Measurements from ENCODE around the gene CLDN5.

Gene CLDN5

DNA sequence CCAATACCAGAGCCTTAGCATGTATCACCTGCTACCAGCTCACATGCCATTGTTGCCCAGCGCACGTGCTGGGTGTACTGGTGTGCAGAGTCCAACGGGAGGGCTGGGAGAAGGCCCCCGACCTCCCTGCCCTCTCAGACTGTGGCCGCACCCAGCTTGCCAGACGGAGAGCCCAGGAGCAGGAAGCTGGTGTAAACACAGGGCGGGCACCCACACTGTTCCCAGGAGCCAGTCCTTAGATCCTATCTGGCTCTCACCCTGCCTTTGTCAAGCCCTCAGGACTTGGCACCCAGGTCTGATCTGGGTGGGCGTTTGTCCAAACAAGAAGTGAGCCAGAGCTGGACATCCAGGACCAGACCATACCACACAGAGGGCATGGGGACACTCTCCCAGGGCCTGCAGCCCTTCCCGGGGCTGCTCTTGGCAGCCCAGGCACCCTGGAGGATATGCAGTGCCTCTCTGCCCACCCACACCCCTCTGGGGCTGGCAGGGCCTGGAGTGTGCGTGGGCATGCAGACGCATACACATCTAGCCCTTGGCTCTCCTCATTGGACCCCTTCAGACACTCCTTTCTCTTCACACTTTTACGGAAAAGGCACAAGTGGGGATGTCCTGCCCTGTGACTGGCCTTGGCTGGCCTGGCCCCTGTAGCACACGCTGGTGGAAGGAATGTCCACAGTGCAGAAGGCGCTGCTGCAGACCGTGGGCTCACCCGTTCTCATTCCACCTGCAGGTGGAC, 19.9 kb upstream of the CLDN5 start:
- TF ChIP-seq, protein P1, sequence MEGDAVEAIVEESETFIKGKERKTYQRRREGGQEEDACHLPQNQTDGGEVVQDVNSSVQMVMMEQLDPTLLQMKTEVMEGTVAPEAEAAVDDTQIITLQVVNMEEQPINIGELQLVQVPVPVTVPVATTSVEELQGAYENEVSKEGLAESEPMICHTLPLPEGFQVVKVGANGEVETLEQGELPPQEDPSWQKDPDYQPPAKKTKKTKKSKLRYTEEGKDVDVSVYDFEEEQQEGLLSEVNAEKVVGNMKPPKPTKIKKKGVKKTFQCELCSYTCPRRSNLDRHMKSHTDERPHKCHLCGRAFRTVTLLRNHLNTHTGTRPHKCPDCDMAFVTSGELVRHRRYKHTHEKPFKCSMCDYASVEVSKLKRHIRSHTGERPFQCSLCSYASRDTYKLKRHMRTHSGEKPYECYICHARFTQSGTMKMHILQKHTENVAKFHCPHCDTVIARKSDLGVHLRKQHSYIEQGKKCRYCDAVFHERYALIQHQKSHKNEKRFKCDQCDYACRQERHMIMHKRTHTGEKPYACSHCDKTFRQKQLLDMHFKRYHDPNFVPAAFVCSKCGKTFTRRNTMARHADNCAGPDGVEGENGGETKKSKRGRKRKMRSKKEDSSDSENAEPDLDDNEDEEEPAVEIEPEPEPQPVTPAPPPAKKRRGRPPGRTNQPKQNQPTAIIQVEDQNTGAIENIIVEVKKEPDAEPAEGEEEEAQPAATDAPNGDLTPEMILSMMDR (IDR thresholded peaks at IDR 0.05; ENCODE audit: poor library complexity, severe bottlenecking): no peak
- H3K4me1 ChIP-seq (ENCODE audit: insufficient read depth, poor library complexity, severe bottlenecking): no peaks in the 10 kb centered on the region
- H3K4me3 ChIP-seq (ENCODE audit: severe bottlenecking): no peak overlapping the region
- H3K27ac ChIP-seq (ENCODE audit: poor library complexity, severe bottlenecking): no peak overlapping the region
- H3K9me3 ChIP-seq (ENCODE audit: severe bottlenecking): no peaks in the 10 kb centered on the region
- DNase-seq (ENCODE audit: low spot score): no peak
- no peak for ATAC-seq (ENCODE audit: low read depth)
- no peaks in the 10 kb centered on the region for H3K36me3 ChIP-seq (ENCODE audit: low read depth)
- no peaks in the 10 kb centered on the region for H3K27me3 ChIP-seq (ENCODE audit: insufficient read depth, poor library complexity, severe bottlenecking)

DNA sequence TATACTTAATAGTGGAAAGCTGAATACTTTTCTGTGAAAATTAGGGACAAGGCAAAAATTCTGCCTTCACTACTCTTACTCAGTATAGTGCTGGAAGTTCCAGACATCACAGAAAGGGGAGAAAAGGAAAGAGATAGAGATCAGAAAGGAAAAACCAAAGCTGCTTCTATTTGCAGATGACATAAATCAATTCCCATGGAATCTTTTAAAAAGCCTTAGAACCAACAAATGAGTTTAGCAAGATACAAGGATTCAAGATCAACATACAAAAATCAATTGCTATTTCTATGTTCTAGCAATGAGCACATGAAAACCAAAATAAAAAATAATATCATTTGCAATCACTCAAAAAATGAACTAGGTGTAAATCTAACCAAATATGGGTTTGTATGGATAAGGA, 16.2 kb upstream of the CLDN5 start:
- H3K27me3 ChIP-seq (ENCODE audit: insufficient read depth, poor library complexity, severe bottlenecking): no peaks in the 10 kb centered on the region
- H3K4me3 ChIP-seq (ENCODE audit: severe bottlenecking): no peak overlapping the region
- H3K36me3 ChIP-seq (ENCODE audit: low read depth): no peaks in the 10 kb centered on the region
- H3K4me1 ChIP-seq (ENCODE audit: insufficient read depth, poor library complexity, severe bottlenecking): no peaks in the 10 kb centered on the region
- DNase-seq (ENCODE audit: low spot score): no peak
- TF ChIP-seq, protein P1 (IDR thresholded peaks at IDR 0.05; ENCODE audit: poor library complexity, severe bottlenecking): no peak
- no peak overlapping the region for H3K27ac ChIP-seq (ENCODE audit: poor library complexity, severe bottlenecking)
- H3K9me3 ChIP-seq (ENCODE audit: severe bottlenecking): no peaks in the 10 kb centered on the region
- ATAC-seq (ENCODE audit: low read depth): no peak

DNA sequence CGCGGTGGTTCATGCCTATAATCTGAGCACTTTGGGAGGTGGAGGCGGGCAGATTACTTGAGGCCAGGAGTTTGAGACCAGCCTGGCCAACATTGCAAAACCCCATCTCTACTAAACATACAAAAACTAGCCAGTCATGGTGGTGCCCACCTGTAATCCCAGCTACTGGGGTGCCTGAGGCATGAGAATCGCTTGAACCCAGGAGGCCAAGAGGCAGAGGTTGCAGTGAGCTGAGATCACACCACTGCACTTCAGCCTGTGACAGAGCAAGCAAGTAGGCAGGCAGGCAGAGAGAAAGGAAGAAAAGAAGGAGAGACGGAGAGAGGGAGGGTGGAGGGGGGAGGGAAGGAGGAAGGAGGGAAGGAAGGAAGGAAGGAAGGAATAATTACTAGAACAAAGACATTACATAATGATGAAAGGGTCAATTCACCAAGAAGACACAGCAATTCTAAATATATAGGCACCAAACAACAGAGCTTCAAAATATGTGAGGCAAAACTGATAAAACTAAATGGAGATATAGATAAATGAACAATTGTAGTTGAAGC, 13.8 kb upstream of the CLDN5 start:
- Histone ChIP-seq H3K27ac (ENCODE audit: poor library complexity, severe bottlenecking) (no peak overlapping the region), H3K9me3 (ENCODE audit: severe bottlenecking) (no peaks in the 10 kb centered on the region), H3K27me3 (ENCODE audit: insufficient read depth, poor library complexity, severe bottlenecking) (no peaks in the 10 kb centered on the region), H3K36me3 (ENCODE audit: low read depth) (no peaks in the 10 kb centered on the region), H3K4me1 (ENCODE audit: insufficient read depth, poor library complexity, severe bottlenecking) (no peaks in the 10 kb centered on the region), H3K4me3 (ENCODE audit: severe bottlenecking) (no peak overlapping the region)
- TF ChIP-seq, protein P1 (IDR thresholded peaks at IDR 0.05; ENCODE audit: poor library complexity, severe bottlenecking): no peak
- no peak for ATAC-seq (ENCODE audit: low read depth)
- no peak for DNase-seq (ENCODE audit: low spot score)

DNA sequence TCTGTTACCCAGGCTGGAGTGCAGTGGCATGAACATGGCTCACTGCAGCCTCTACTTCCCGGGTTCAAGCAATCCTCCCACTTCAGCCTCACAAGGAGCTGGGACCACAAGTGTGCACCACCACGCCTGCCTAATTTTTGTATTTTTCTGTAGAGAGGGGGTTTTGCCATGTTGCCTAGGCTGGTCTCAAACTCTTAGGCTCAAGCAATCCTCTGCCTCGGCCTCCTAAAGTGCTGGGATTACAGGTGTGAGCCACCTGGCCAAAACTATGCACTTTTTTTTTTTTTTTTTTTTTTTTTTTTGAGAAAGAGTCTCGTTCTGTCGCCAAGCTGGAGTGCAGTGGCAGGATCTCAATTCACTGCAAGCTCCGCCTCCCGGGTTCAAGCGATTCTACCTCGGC, 12.4 kb upstream of the CLDN5 start:
- DNase-seq (ENCODE audit: low spot score): no peak
- Histone ChIP-seq H3K4me3 (ENCODE audit: severe bottlenecking) (no peak overlapping the region), H3K27me3 (ENCODE audit: insufficient read depth, poor library complexity, severe bottlenecking) (no peaks in the 10 kb centered on the region), H3K27ac (ENCODE audit: poor library complexity, severe bottlenecking) (no peak overlapping the region), H3K4me1 (ENCODE audit: insufficient read depth, poor library complexity, severe bottlenecking) (no peaks in the 10 kb centered on the region), H3K36me3 (ENCODE audit: low read depth) (no peaks in the 10 kb centered on the region), H3K9me3 (ENCODE audit: severe bottlenecking) (no peaks in the 10 kb centered on the region)
- TF ChIP-seq, protein P1 (IDR thresholded peaks at IDR 0.05; ENCODE audit: poor library complexity, severe bottlenecking): no peak
- no peak for ATAC-seq (ENCODE audit: low read depth)

DNA sequence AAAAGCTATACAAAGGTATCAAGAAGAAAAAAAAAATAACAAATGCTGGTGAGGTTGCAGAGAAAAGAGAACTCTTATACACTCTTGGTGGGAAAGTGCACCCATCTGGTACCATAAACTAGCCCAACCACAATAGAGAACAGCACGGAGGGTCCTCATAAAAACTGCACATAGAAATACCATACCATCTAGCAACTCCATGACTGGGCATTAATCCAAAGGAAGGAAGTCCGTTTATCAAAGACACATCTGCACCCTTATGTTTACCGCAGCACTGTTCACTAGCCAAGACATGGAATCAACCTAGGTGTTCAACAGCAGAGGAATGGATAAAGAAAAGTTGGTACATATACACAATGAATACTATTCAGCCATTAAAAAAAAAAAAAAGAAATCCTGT, 10.8 kb upstream of the CLDN5 start:
- ATAC-seq (ENCODE audit: low read depth): no peak
- Histone ChIP-seq H3K4me3 (ENCODE audit: severe bottlenecking) (no peak overlapping the region), H3K27ac (ENCODE audit: poor library complexity, severe bottlenecking) (no peak overlapping the region), H3K36me3 (ENCODE audit: low read depth) (no peaks in the 10 kb centered on the region), H3K9me3 (ENCODE audit: severe bottlenecking) (no peaks in the 10 kb centered on the region), H3K27me3 (ENCODE audit: insufficient read depth, poor library complexity, severe bottlenecking) (no peaks in the 10 kb centered on the region), H3K4me1 (ENCODE audit: insufficient read depth, poor library complexity, severe bottlenecking) (no peaks in the 10 kb centered on the region)
- TF ChIP-seq, protein P1 (IDR thresholded peaks at IDR 0.05; ENCODE audit: poor library complexity, severe bottlenecking): no peak
- DNase-seq (ENCODE audit: low spot score): no peak
